Measurements from ENCODE around the gene CENPM.

CENPM gene, protein sequence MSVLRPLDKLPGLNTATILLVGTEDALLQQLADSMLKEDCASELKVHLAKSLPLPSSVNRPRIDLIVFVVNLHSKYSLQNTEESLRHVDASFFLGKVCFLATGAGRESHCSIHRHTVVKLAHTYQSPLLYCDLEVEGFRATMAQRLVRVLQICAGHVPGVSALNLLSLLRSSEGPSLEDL

GRCh38 chr22:41946629-41947423 is at the start of gene CENPM:
Gene CENPM (minus strand): TSS chr22:41947152. CDS start chr22:41947076, 76 bp downstream.
- peak; percentile 98 for DNase-seq

GRCh38 chr22:41995211-41995610 is 48.3 kb upstream of the CENPM start:
- DNase-seq = no peak

- no peak for DNase-seq
Measured at GRCh38 chr22:41992496-41992895, 45.5 kb upstream of the CENPM start.

GRCh38 chr22:41991111-41991510 is 44.2 kb upstream of the CENPM start:
- DNase-seq = no peak

DNA sequence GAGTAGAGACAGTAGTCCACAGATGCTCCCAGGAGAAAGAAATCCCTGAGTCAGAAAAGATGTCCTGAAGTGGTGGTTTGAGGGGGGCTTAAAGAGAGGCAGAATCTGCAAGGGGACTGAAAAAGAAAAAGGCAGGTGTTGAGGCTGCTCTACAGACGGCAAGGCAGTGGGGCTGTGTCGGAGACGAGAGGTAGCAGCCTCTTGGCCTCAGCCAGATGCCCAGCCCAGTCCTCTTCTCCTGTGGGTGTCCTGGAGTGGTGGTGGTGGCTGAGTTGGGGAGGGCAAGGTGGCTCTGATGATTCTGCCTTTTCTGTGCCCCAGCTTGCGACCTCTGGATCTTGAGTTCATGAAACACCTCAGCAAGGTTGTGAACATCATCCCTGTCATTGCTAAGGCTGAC is 42.3 kb upstream of the CENPM start:
- DNase-seq = no peak

DNA sequence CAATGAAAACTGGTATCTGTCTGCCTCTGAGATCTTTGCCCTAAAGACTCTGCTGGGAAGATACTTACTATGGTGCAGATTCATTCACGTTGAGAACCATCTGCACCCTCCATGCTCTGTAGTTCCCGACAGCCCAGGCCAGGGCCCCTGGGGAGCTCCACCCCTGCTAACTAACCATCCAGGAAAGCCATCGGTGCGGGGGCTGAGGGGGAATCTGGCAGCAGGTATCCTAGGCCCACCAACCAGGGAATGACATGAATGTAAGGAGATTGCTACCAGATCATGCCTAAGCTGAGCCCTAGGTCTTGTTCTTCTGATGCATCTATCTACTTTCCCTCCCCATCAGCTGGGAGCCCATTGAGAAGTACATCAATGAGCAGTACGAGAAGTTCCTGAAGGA is 40.3 kb upstream of the CENPM start:
- DNase-seq = no peak

DNA sequence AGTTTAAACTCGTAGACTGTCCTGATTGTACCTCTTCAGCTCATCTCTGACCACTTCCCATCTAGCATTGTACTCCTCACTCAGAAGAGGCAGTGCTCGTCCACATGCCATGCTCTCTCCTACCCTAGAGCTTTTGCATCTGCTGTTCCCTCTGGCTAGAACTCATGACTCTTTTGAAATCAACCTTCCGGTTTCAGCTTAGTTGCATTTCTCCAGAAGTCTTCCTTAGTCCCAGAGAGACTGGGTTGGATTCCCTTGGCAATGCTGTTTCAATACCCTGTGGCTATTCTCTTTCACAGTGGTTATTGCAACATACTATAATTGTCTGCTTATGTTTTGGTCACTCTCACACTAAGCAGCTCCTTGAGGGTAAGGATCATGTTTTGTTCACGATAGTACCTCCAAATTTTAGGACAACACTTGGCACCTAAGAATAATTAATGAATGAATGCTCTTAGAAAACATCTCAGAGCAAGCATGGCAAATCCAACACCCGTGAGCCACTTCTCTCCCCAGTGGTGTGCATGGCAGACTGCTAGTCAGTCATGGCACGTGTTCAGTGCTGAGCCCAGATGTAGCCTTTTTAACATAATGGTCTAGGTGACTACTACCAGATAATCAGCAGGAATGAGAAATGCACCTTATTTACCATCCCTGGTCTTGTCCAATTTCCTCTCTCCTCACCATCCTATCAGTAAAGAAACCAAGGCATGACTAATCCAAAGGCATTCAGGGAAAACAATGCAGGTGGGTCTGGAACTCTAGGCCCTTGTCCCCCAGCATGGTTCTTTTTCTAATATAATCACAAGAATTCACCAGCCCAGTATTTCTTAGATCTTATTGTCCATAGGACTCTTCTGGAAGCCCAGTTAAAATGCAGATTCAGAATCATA is 36.8 kb upstream of the CENPM start:
- DNase-seq = no peak

GRCh38 chr22:41982865-41983264 is 35.9 kb upstream of the CENPM start:
- DNase-seq = no peak

GRCh38 chr22:41979423-41980250 is 32.7 kb upstream of the CENPM start:
- no peak for DNase-seq

DNA sequence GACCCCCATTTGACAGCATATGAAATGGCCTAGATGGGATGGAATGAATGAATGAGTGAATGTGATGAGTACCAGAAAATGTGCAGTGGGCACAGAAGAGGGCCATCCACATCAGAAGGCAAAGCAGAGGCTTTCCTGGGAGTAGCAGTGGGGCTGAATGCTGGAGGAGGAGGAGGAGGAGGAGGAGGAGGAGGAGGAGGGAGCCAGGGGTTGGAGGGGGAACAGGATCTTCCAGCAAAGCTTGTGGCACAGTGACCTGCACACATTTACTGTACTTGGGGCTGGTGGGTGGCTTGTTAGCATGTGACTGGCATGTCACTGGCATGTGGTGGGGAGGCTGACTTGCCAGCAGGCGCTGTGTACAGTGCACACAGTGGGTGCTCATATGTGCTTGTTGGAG is 31.8 kb upstream of the CENPM start:
- no peak for DNase-seq

DNA sequence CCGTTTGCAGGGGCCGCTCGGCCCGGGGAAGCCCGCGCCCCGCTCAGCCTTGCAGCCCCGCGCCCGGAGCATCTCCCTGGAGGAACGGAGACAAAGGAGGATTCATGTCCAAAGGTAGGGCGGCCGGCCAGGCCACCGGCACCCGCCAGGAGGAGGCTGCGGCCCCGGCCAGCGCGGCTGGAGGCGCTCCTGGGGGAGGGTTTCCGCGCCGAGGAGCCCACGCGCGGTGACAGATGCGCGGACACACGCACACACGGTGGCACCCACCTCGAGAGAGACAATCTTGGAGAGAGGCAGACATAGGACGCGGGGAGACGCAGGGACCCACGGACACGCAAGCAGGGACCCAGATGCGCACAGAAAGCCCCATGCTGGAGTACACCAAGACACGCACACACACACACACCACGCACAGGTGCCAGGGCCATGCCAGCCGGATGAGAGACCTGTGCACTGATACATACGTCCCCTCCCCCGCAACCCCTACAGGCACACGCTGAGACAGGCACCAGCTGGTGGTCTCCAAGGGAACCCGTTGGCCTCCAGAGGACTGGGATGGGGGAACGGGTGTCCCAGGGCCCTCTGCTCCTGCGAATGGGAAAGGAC is 30.1 kb upstream of the CENPM start:
- DNase-seq = peak; percentile 77

GRCh38 chr22:41976070-41976901 is 29.3 kb upstream of the CENPM start:
- peak; percentile 75 for DNase-seq

DNA sequence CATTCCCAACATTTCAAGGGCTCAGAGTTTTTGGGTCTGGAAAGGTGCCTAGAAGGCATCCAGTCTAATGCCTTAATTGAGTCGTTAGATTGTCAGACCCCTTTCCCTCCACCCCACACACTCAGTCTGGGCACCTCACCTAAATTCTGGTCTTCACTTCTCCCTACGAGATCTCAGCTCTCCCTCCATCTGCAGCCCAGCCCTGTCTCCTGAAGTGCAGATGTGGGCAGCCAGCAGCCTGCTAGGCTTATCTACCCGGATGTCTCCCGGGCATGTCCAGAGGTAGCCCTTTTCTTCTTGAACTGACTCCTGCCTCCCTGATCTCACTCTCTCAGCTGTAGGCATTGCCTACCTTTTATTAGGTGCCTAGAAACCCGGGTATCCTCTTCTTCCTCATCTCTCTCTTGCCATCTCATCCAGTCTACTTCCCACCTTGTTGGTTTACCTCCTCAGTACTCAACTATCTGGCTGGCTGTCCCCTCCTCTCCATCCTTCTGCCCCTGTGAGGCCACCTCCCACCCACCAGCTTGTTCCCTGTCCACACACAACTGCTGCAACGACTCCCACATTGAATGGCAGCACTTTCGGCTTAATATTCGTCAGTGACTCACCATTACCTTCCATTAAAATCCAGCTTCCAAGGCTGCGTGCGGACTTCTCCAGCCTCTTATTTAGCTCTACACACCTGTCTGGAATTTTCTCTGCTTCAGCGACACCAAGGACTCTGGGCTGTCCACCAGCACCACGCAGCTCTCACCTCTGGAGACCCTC is 28.5 kb upstream of the CENPM start:
- no peak for DNase-seq

DNA sequence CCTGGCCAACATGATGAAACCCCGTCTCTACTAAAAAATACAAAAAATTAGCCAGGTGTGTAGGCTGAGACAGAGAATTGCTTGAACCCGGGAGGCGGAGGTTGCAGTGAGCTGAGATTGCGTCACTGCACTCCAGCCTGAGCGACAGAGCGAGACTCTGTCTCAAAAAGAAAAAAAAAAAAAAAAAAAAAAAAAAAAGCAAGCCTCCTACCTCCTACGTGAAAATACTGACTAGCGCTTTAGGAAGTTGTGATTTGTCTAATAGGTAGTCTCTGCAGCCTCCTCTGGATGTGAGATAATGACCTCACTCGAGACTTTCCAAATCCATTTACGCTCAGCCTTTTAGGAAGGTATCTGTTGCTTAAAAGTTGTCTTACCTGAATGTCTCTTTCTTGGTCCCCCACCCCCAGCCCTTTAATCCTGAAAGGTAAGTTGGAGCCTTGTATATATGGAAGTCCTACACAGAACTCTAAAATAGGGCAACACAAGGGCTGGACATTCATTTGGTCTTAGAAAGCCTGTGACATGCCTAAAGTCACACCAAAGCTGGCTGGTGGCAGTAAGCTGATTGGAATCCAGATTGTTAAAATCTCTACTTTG is 27.8 kb upstream of the CENPM start:
- no peak for DNase-seq

- no peak for DNase-seq
Measured at GRCh38 chr22:41971431-41971830, 24.5 kb upstream of the CENPM start.

- DNase-seq = no peak
Measured at GRCh38 chr22:41970601-41971000, 23.6 kb upstream of the CENPM start.

- no peak for DNase-seq
Measured at GRCh38 chr22:41969110-41969646, 22.2 kb upstream of the CENPM start, which contains the start of gene SEPTIN3. Gene SEPTIN3 (plus strand): TSS chr22:41969443. CDS start chr22:41971493, 2,050 bp downstream.

- DNase-seq = no peak
Measured at GRCh38 chr22:41968601-41969000, 21.6 kb upstream of the CENPM start.

GRCh38 chr22:41966607-41967240 is 19.8 kb upstream of the CENPM start:
- DNase-seq = peak; percentile 74

Measured in eye (tissue), 1 donor.